Measurements from ENCODE around the gene MED15. TPM values are rescaled to one million over a fixed set of nuclear protein-coding genes. Genes with fewer than 3 reads are reported as not detected.

The MED15 gene
- total RNA-seq, 4 donors from 2014 or later = 37.5 to 69.4 (median 52.7) TPM

GRCh38 chr22:20580611-20581502, 73.4 kb downstream of the MED15 start:
- no peaks in the 10 kb centered on the region for H3K27me3 ChIP-seq
- peaks cover 5 to 12% of the 10 kb centered on the region in 2 donors for H3K4me1 ChIP-seq
- TF ChIP-seq POLR2A (IDR thresholded peaks at IDR 0.05) (no peak), CTCF (IDR thresholded peaks at IDR 0.05 in 4 of 5, conservative IDR thresholded peaks at IDR 0.05 in 1 of 5) (no peak)
- no peak overlapping the region for H3K27ac ChIP-seq
- DNase-seq (no peak), ATAC-seq (no peak)
- H3K36me3 ChIP-seq = peaks cover 0 to 58% of the 10 kb centered on the region in 2 donors
- no peak overlapping the region for H3K4me3 ChIP-seq
- in situ Hi-C loops (cut with MboI; ENCODE audit: low sequenced_read_pairs in 4 of 4) = no loop called here
- H3K9me3 ChIP-seq = no peaks in the 10 kb centered on the region
- intact Hi-C loops (cut with DNase I; ENCODE audit: low total_unique reads) = no loop called here

- peaks cover 5 to 12% of the 10 kb centered on the region in 2 donors for H3K4me1 ChIP-seq
- peaks cover 0 to 66% of the 10 kb centered on the region in 2 donors for H3K36me3 ChIP-seq
- no peak overlapping the region for H3K4me3 ChIP-seq
- ATAC-seq (no peak), DNase-seq (no peak)
- H3K27me3 ChIP-seq = no peaks in the 10 kb centered on the region
- intact Hi-C loops (cut with DNase I; ENCODE audit: low total_unique reads) = no loop called here
- in situ Hi-C loops (cut with MboI; ENCODE audit: low sequenced_read_pairs in 4 of 4) = no loop called here
- TF ChIP-seq POLR2A (IDR thresholded peaks at IDR 0.05) (no peak), CTCF (IDR thresholded peaks at IDR 0.05 in 4 of 5, conservative IDR thresholded peaks at IDR 0.05 in 1 of 5) (no peak)
- no peaks in the 10 kb centered on the region for H3K9me3 ChIP-seq
- H3K27ac ChIP-seq = no peak overlapping the region
Measured at GRCh38 chr22:20581503-20582170, 74.2 kb downstream of the MED15 start.

- in situ Hi-C loops (cut with MboI; ENCODE audit: low sequenced_read_pairs in 4 of 4) = no loop called here
- no peak overlapping the region for H3K27ac ChIP-seq
- no peak for DNase-seq
- TF ChIP-seq CTCF (IDR thresholded peaks at IDR 0.05 in 4 of 5, conservative IDR thresholded peaks at IDR 0.05 in 1 of 5) (no peak), POLR2A (IDR thresholded peaks at IDR 0.05) (no peak)
- no peak overlapping the region for H3K4me3 ChIP-seq
- no peaks in the 10 kb centered on the region for H3K27me3 ChIP-seq
- peaks cover 5 to 8% of the 10 kb centered on the region in 2 donors for H3K4me1 ChIP-seq
- peaks cover 0 to 70% of the 10 kb centered on the region in 2 donors for H3K36me3 ChIP-seq
- no peaks in the 10 kb centered on the region for H3K9me3 ChIP-seq
- ATAC-seq = no peak
- intact Hi-C loops (cut with DNase I; ENCODE audit: low total_unique reads) = no loop called here
Measured at GRCh38 chr22:20582171-20582511, 74.7 kb downstream of the MED15 start.

GRCh38 chr22:20582520-20583361, 75.3 kb downstream of the MED15 start:
- Histone ChIP-seq H3K9me3 (no peaks in the 10 kb centered on the region), H3K36me3 (peaks cover 0 to 76% of the 10 kb centered on the region in 2 donors), H3K4me1 (peaks cover 5 to 8% of the 10 kb centered on the region in 2 donors), H3K4me3 (no peak overlapping the region), H3K27ac (no peak overlapping the region), H3K27me3 (no peaks in the 10 kb centered on the region)
- TF ChIP-seq CTCF (IDR thresholded peaks at IDR 0.05 in 4 of 5, conservative IDR thresholded peaks at IDR 0.05 in 1 of 5) (no peak), POLR2A (IDR thresholded peaks at IDR 0.05) (no peak)
- DNase-seq = no peak
- intact Hi-C loops (cut with DNase I; ENCODE audit: low total_unique reads) = no loop called here
- no peak for ATAC-seq
- in situ Hi-C loops (cut with MboI; ENCODE audit: low sequenced_read_pairs in 4 of 4) = no loop called here

Data from gastrocnemius medialis (tissue), 4 donors.